HG03139 (cell line): ENCODE data around the gene ZNF440.

Source experiments
- ATAC-seq: cut with Tn5 transposase; IDR thresholded peaks from one replicate; pipeline ENCODE4 v1.9.1; 2021; ENCODE audit not compliant: unreplicated experiment

The ZNF440 gene

GRCh38 chr19:11882606-11883005, 68.5 kb downstream of the ZNF440 start:
- ATAC-seq, result no peak
